Subcutaneous adipose tissue (tissue), 4 donors: Measurements from ENCODE around the gene JAG2. TPM values are rescaled to one million over a fixed set of nuclear protein-coding genes. Genes with fewer than 3 reads are reported as not detected.

Experiments used
- CTCF ChIP-seq: fragments of 450-650 bp; IDR thresholded peaks from one replicate; pipeline ENCODE4 v1.5.1; 2016; ENCODE audit warnings: low read depth, mild to moderate bottlenecking, control low read depth, antibody characterized with exemption, moderate library complexity
- total RNA-seq, 4 donors: library from RNA; depleted of rRNA; stranded (reverse); fragments of >200 nt; gene quantifications; one replicate each; pipeline ENCODE4 v1.1.0, GENCODE V29; 2016

The JAG2 gene
- total RNA-seq, 4 donors from 2014 or later = 2.5 to 16.2 (median 4.9) TPM

DNA sequence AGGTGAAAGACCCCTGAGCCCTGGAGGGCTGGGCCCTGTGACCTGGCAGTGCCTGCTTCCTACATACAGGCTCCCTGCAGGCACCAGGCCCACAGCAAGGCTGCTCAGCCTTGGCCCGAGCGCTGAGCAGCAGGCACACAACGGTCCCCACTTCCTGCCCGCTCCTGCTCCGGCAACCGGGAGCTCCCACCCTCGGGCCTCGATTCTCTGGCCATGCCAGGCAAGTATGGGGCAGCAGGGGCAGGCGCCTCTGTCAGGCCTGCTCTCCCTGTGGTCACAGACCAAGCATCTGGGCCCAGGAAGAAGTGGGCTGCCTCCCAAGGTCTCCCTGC, 43.1 kb upstream of the JAG2 start:
- TF ChIP-seq CTCF = no peak

GRCh38 chr14:105211086-105211757, 42.6 kb upstream of the JAG2 start:
- no peak for TF ChIP-seq CTCF

DNA sequence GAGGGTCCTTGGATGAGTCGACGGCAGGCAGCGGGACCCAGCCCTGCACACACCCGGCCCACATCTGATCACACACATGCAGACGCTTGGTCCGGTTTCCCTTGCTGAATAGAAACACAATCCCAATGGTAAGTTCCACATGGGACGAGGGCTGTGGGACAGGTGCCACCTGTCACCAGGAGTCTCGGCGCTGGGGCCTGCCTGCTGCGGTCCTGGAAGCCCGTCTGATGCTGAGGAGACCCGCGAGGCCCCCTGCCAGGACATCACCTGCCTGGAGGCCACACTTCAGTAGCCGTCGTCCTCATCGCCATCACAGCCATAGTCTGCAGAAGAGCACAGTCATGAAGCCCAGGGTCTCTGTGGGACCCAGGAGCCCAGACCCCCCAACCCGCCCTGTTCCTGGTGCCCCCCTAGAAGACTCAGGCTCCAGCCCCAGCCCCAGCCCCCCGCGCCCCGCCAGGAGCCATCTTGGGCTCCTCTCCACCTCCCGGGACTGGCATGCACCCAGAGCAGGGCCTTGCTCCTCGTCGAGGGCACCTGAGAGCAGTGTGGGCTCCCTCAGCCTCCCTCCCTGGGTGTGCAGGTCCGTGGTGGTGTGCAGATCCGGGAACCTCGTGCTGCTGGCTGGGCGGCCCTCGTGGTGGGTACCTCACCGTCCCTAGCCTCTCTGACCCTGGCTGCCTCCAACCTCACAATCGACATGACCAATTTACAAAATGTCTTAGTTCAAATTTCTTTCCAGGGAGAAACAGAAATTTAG, 41.9 kb upstream of the JAG2 start:
- no peak for TF ChIP-seq CTCF

GRCh38 chr14:105209646-105210045, 41.1 kb upstream of the JAG2 start:
- TF ChIP-seq CTCF = no peak

DNA sequence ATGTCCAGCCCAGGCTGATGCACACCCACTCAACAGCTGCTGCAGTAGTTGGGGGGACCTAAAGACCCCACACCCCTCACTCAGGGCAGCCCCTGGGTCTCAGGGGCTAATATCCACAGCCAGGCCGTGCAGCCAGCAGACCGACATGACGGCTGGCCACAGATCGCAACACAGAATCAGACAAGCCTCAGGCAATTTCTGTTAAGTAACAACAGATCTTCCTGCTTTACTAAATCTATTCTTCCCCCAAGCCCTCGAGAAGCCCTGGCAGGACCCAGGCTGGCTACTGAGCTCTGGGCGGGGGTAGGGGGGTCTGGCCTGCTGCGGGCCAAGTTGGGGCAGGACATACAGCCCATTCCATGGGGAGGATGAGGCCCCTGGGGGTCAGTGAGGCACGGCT, 40.5 kb upstream of the JAG2 start:
- TF ChIP-seq CTCF = no peak

- no peak for TF ChIP-seq CTCF
These were observed 40.1 kb upstream of the JAG2 start for GRCh38 chr14:105208738-105209075.

- no peak for TF ChIP-seq CTCF
These were observed 39.6 kb upstream of the JAG2 start for GRCh38 chr14:105207996-105208737.
